HL-60/S4 treated with phorbol 12-myristate 13-acetate at 8.2 ng/mL for 4 days and 3 days (cell line): ENCODE measurements around the gene ADGRE1.

Source experiments
- in situ Hi-C: fragments of 300-500 bp; cut with MboI; formaldehyde crosslinking; loops from 2 replicates; pipeline ENCODE4 v1.15.0; 2022; ENCODE audit warnings: low sequenced_read_pairs

Gene ADGRE1

DNA sequence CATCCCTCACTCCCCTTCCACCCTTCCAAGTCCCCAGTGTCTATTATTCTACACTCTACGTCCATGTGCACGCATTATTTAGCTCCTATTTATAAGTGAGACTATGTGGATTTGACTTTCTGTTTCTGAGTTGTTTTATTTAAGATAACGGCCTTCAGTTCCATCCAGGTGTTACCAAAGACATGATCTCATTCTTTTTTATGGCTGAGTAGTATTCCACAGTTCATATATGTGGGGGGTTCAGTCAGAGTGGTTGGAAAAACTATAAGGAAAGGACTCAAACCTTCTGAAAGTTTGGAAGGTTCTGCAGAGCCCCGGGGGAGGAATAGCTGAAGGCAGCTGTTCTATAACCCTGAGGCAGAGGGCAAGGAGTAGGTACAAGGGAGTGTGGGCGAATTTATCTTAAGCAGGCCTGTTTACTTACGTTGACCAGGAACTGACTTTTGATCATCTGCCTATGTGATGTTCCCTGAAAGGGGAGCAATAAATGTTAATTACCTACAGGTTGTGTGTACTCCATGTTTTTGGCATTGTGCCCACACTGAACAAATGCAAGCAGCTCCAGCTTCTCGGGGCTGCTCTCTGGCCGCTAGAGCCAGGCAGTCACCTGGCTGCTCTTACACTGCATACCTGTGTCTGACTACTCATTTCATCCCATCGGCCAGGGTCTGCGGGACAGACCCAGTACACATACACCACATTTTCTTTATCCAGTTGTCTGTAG lies 13.5 kb upstream of the ADGRE1 start:
- in situ Hi-C loops, result loop anchor here (25.0 kb wide), 1 partner anchor 237 kb away; no protein-coding TSS in a partner anchor

- in situ Hi-C loops, result no loop called here
Observed at GRCh38 chr19:6875218-6875617, 12.2 kb upstream of the ADGRE1 start.

DNA sequence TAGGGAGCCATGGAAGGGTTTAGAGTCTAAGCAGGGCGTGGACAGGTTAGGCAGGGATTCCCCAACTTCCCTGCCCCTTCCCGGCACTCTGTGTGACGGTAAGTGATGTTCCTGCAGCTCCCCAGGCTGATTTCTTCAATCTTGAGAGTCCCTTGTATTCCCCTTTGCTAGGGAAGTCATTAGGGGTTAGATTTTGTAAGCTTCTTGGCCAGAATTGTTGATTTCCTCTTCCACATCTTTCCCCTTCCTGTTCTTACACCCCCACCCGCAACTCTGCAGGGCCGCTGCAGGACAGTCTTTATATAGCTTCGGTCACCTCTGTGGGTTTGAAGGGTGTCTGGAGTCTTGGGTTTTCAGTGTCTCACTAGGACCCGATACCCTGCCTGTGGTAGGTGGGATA lies 10.6 kb upstream of the ADGRE1 start:
- in situ Hi-C loops, result no loop called here

DNA sequence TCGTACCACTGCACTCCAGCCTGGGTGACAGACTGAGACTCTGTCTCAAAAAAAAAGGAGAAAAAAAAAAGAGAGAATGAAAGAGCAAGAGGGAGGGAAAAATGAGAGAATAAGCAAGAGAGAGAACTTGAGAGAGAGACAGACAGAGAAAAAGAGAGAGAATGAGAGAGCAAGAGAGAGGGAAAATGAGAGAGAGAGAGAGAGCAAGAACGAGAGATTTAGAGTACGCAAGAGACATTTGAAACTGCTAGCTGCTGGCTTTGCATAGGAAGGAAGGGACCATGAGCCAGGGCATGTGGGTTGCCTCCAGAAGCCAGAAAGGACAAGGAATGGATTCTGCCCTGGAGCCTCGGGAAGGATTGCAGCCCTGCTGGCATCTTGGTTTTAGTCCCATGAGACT lies 9.6 kb upstream of the ADGRE1 start:
- in situ Hi-C loops, result no loop called here

DNA sequence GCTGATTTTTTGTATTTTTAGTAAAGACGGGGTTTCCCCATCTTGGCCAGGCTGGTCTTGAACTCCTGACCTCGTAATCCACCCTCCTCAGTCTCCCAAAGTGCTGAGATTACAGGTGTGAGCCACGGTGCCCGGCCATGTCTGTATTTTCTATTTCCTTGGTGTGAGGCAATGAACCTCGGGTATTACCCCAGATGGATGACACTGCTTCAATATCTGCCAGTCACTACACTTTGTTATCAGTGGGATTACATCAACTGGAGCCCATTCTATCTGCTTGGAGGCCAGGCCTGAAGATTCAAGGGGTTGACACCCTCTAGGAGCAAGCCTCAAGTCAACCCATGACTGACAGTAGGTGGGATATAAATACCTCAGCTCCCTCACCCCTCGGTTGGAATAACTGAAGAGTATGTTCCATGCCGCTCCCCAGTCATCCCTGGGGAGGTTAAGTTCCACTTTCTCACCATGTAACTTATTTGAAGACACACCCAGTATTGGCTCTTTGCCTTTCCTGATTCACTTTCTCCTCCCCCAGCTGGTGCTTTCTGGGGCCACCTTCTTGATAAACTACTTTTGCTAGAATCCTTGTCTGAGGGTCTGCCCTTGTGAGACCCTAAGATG lies 992 bp upstream of the ADGRE1 start:
- in situ Hi-C loops, result no loop called here

DNA sequence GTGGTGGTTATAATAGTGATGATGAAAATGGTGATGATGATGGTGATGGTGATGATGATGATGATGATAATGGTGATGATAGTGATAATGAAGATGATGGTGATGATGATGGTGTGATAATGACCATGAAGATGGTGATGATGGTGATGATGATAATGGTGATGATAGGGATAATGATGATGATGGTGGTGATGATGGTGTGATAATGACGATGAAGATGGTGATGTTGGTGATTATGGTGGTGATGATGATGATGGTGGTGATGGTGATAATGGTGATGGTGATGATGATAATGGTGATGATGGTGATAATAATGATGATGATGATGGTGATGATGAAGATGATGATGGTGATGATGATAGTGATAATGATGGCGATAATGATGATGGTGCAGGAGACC lies 1.6 kb downstream of the ADGRE1 start:
- in situ Hi-C loops, result no loop called here

DNA sequence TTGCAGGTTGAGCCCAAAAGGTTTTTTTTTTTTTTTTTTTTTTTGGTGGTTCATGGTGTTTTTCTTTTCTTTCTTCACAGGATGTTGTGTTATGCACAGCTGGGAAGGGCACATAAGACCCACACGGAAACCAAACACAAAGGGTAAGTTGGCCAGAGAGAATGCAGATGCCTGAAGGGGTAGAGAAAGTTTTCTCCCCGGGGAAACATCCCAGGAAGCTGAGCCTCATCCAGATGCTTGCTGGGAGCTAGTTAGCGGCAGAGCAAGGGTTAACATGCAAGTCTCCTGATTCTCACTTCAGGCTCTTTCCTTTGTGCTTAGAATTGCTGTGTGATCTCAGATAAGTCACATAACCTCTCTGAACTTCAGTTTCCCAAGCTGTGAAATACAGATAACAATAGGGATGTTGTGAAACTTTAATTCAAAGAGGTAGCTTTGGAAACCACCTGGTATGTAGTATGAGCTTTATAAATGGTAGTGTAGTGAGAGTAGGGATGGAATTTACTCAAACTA lies 3.1 kb downstream of the ADGRE1 start:
- in situ Hi-C loops, result no loop called here

DNA sequence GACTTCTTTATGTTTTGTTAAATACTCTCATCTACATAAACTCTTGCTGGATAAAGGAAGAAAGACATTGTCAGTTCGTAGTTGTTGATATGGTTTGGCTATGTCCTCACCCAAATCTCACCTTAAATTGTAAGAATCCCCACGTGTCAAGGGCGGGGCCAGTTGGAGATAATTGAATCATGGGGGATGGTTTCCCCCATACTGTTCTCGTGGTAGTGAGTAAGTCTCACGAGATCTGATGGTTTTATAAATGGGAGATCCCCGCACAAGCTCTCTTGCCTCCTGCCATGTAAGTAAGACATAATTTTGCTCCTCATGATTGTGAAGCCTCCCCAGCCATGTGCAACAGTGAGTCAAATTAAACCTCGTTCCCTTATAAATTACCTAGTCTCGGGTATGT lies 3.6 kb downstream of the ADGRE1 start:
- in situ Hi-C loops, result no loop called here

- in situ Hi-C loops, result no loop called here
Observed at GRCh38 chr19:6891761-6892385, 4.5 kb downstream of the ADGRE1 start.

GRCh38 chr19:6894313-6894712 lies 6.9 kb downstream of the ADGRE1 start:
- in situ Hi-C loops, result no loop called here

GRCh38 chr19:6903446-6903845 lies 16.1 kb downstream of the ADGRE1 start:
- in situ Hi-C loops, result no loop called here

DNA sequence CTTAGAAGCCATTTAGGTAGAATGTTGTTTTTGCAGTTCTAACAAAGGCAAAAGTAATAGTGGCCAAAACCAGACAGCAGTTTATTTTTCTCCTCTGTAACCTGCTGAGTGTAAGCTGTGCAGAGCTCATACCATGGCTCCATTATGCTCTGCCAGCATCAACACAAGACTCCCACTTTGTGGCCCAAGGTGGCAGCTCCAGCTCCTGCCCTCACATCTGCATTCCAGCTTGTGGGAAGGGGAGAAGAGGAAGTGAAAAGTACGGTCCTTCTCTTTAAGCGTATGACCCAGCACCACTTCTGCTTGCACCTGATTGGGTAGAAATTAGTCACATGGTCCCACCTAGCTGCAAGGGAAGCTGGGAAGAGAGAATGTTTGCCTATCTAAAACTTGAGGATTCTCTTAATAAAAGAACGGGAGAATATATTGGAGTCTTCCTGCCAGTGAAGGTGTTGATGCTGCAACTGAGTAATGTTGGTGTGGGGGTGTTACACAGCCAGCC lies 19.2 kb downstream of the ADGRE1 start:
- in situ Hi-C loops, result no loop called here

DNA sequence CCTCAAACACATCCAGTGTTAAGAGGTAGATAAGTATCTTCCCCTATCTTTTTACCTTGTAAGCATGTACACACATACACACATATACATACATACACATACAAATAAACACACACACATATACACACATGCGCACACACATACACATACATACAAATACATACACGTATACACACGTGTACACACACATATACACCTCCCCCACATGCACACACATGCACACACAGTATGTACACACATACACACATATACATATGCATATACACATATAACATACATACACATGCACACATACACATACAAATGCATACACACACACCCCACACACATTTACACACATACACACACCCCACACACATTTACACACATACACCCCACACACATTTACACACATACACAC lies 24.1 kb downstream of the ADGRE1 start:
- in situ Hi-C loops, result no loop called here

- in situ Hi-C loops, result no loop called here
Observed at GRCh38 chr19:6914321-6914720, 26.9 kb downstream of the ADGRE1 start.

- in situ Hi-C loops, result no loop called here
Observed at GRCh38 chr19:6916952-6917351, 29.6 kb downstream of the ADGRE1 start.

DNA sequence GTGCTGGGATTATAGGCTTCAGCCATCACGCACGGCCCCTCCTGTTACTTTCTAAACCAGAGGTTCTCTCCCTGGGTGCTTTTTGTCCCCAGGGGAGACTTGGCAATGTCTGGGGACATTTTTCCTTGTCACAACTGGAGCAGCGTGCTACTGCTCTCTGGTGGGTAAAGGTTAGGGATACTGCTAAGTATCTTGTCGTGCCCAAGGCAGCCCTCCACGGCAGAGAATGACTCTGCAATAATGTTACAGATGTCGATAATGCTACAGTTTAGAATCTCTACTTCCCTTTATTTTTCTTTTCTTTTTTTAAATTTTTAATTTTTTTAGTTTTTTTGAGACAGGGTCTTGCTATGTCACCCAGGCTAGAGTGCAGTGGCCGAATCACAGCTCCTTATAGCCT lies 38.0 kb downstream of the ADGRE1 start:
- in situ Hi-C loops, result no loop called here

- in situ Hi-C loops, result no loop called here
Observed at GRCh38 chr19:6925801-6926751, 38.7 kb downstream of the ADGRE1 start.

DNA sequence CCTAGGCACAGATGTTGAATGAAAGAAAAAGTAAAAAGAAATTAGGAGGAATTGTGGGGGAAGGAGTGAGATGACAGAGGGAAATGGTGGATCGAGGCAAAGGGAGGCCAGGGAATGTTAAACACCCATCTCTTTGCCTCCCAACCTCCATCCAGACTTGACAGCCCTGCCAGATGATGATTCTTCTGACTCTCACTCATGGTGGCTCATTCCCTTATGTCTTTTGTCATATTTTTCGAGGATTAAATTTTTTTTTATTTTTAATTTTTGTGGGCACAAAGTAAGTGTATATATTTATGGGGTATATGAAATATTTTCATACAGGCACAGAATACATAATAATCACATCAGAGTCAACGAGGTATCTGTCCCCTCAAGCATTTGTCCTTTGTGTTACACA lies 42.8 kb downstream of the ADGRE1 start:
- in situ Hi-C loops, result no loop called here

GRCh38 chr19:6935069-6935468 lies 47.7 kb downstream of the ADGRE1 start:
- in situ Hi-C loops, result no loop called here

DNA sequence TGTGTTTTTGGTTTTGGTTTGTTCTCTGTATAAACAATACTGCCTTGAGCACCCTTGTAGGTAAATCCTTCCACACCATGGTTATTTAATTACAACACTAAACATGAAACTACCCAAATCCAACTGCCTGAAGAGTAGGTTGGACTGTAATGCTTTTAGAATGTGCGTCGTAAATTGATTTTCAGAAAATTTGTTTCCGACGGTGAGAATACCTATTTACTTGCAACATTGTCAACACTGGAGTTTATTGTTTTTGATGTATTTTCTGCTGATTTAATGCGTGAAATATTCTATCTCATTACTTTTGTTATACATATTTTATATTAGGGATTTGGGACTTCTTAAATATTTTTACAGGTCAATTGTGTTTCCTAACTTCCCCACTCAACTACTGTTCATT lies 48.2 kb downstream of the ADGRE1 start:
- in situ Hi-C loops, result no loop called here

DNA sequence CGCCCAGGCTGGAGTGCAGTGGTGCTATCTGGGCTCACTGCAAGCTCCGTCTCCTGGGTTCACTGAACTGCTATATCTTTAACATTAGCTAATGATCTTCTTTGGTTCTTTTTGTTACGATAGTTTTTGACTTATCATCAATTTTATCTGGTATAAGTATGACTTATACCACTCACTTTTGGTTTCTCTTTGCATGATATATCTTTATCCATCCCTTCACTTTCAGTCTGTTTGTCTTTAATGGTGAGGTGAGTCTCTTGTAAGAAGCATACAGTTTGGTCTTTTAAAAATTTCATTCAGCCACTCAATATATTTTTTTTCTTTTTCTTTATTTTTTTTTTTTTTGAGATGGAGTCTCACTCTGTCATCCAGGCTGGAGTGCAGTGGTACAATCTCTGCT lies 58.4 kb downstream of the ADGRE1 start:
- in situ Hi-C loops, result no loop called here
